ENCODE data around the gene BYSL.
"Not testable (repeated sequence)": the region's sequence is repeated elsewhere in the genome, so short reads cannot be mapped to it uniquely, and the experiment has no call there.

The BYSL gene

DNA sequence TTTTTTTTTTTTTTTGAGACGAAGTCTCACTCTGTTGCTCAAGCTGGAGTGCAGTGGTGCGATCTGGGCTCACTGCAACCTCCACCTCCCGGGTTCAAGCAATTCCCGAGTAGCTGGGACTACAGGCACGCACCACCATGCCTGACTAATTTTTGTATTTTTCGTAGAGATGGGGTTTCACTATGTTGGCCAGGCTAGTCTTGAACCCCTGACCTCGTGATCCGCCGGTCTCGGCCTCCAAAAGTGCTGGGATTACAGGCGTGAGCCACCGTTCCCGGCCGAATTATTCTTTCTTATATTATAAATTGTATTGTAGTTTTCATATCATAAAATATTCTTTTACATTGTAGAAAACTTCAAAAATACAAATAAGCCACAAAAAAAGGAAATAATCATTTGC, 21.6 kb downstream of the BYSL start:
- not testable (repeated sequence) for DNase-seq

GRCh38 chr6:41943456-41943855, 22.2 kb downstream of the BYSL start:
- DNase-seq, result no peak

GRCh38 chr6:41947581-41948220, 26.4 kb downstream of the BYSL start:
- DNase-seq, result no peak

GRCh38 chr6:41954668-41955067, 33.4 kb downstream of the BYSL start:
- no peak for DNase-seq

DNA sequence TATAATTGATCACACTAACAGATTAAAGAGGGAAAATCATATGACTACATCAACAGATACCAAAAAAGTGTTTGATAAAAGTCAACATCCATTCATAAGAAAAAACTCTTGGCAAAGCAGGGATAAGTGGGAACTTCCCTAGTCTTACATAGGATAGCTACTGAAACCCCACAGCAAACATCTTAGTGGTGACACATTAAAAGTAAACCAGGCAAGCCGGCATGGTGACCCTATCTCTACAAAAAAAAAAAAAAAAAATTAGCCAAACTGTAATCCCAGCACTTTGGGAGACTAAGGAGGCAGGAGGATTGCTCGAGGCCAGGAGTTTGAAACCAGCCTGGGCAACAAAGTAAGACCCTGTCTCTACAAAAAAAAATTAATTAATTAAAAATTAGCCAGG, 34.1 kb downstream of the BYSL start:
- no peak for DNase-seq

GRCh38 chr6:41957117-41957516, 35.8 kb downstream of the BYSL start:
- no peak for DNase-seq

DNA sequence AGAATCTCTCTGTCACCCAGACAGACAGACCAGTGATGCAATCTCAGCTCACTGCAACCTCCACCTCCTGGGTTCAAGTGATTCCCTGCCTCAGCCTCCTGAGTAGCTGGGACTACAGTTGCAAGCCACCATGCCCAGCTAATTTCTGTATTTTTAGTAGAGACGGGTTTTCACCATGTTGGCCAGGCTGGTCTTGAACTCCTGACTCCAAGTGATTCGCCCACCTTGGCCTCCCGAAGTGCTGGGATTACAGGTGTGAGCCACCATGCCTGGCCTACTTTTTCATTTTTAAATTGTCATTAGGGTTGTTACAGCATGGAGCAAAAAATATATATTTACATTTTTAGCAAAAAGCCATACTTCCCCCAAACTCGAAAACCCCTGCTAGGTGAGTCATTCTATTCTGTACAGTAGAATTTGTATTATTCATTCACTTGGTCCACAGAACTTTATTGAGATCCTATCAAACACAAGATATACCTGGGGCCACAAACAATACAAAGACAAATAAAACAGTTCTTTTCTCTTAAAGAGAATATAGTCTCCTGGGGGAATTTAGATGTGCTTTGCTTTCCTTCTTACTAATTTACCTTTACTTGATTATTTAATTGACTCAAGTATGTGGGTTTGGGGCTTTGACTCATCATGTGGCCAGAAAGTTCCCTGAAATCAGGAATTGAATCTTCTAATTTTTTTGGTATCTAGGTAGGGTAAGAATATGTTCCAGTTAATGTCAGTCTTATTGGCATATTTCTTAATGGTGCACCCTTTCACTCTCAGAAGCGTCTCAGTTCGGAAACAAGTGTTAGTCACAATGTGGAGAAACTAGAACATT, 36.9 kb downstream of the BYSL start:
- no peak for DNase-seq

DNA sequence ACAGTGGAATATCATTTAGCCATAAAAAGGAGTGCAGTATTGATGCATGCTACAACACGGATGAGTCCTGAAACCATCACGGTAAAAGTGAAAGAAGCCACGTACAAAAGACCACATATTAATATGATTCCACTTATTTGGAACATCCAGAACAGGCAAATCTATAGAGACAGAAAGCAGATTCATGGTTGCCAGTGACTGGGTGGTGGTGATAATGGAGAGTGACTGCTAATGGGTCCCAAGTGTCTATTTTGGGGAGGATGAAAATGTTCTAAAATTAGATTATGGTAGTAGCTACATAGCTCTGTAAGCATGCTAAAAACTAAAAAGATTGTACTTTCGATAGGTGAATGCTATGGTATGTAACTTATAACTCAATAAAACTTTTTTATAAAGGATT, 38.7 kb downstream of the BYSL start:
- DNase-seq, result no peak

DNA sequence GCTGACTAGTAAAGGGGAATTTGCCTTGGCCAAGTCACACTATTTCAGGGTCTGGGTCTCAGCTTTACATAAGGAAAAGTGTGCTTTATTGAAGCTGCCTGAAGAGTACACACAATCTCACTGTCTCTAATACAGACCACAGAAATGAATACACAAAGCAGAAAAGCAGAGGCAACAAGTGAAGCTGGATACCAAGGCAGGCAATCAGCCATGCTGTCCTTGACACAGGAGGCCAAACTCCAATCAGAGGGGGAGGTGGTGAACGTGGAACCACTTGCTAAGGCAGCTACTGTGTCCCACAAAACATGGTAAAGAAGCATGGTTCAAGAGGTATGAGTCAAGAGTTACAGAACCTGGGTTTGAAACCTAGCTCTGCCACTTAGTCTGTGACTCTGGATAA, 42.1 kb downstream of the BYSL start:
- DNase-seq, result no peak

DNA sequence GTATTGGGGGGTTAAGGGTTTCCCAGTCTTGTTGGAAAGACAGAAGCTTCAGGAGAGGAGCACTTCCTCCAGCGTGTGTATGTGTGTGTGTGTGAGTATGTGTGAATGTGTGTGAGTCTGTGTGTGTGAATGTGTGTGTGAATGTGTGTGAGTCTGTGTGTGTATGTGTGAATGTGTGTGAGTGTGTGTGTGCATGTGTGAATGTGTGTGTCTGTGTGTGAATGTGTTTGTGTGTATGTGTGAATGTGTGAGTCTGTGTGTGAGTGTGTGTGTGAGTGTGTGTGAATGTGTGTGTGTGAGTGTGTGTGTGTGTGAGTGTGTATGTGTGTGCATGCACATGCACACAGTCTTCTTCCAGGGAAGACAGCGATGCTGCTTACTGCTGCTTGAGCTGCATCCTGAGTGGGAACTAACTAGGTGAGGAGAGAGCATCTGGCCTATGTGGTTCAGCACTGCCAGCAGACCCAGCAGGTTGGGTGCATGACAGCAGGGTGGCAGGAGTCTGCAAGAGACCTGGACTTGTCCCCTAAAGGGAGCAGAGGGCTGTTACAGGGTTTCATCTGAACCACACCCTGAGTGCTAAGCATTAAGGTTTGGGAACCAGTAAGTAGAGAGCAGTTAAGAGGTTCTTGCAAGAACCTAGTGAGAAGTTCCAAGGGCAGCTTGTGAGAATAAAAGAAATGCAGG, 43.0 kb downstream of the BYSL start:
- no peak for DNase-seq

GRCh38 chr6:41965429-41966213, 44.3 kb downstream of the BYSL start:
- peak; percentile 21 for DNase-seq

- DNase-seq, result no peak
Measured at GRCh38 chr6:41966214-41966920, 45.1 kb downstream of the BYSL start.

GRCh38 chr6:41966961-41967311, 45.6 kb downstream of the BYSL start:
- no peak for DNase-seq

DNA sequence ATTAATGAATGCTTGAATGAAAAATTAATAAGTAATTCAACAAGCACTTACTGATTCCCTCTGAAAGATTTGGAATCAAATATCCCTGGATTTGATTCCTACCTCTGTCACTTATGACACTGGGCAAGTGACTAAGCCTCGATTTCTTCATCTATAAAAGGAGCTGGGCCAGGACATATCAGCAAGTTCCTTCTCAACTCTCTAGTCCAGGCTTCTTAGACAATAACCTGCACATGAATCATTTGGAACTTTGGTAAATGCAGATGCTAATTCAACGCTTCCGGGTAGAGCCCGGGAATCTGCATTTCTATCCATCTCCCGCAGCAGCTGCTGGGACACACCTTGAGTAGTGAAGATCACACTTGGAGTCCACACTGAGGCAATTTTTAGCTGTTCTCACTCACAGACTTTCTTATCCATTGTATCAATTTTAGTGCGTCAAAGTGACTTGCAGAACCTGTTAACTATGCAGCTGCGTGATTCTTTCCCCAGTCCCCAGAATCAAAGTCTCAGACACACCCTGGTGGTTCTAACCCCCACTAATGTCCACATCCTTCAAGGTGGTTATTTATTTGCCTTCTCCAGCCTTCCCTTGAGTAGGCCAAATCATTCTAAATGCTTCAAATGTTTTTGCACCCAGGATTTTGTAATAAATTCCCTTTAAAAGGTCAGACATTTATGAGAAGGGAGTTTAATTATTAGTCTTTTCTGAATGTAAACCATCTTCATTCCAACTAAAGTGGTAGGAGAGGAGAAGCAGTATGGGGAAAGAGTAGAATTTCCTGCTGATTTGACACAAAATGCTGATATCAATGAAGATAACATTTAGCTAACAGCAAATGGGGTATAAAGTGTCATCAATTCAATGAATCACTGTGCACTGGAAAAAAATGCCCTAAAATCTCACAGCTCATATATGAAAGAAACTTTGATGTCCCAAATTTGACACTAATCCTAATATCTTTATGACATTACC, 46.3 kb downstream of the BYSL start:
- DNase-seq, result no peak

- DNase-seq, result no peak
Measured at GRCh38 chr6:41970436-41970846, 49.1 kb downstream of the BYSL start.

DNA sequence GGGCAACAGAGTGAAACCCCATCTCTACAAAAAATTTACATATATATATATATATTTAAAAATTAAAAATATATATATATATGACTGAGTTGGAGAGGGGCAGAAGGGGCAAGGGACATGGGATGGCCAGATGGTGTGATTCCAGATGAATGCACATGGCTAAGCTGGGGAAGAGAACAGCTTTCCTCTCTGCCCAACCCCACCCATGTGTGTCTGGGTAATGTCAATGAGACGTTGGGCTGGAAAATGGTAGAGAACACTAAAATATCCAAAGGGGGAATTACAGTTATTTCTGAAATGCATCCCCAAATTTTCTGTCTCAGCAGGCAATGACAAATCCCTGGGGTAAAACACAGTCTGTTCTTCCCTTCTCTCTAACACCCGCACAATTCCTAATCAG, 51.5 kb downstream of the BYSL start:
- DNase-seq, result peak; percentile 17

DNA sequence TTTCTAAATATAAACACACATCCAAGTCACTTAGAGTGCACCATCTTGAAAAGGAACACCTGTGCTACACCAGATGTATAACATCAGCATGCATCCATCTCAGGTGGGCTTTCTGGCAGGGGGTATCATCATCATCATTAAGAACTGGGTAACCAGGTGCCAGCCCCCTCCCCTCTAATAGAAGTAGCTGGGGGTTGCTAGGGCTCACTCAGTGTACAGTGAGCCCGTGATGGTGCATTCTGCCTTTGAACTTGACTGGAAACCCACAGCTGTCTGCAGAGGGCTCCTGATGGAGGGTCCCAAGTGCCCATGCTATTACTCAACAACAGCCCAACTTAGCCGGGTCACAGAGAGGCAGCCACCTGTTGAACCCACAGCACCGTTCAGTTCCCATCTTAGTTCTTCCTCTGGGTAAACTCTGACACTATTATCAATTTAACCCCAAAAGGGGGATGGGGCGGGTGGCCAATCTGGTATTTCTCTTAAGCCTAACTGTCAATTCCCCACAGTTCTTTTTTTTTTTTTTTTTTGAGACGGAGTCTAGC, 53.1 kb downstream of the BYSL start:
- no peak for DNase-seq

DNA sequence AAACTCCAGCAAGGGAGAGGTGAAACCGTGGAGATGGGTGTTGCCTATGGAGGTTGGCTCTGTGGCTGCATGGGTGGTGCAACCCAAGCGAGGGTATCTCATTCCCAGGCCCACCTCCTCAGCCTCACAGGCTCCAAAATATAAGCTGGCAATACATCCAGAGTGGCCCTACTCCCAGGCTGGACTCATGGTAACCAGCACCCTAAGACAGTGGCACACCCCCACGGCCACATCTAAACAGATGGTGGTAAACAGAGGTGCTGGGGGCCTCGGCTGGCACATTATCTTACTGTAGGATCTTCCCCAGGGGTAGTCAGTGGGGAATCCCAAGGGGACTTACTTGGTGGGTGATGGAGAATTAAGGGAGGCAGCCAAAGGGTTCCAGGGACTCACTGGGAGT, 54.0 kb downstream of the BYSL start:
- DNase-seq, result no peak

DNA sequence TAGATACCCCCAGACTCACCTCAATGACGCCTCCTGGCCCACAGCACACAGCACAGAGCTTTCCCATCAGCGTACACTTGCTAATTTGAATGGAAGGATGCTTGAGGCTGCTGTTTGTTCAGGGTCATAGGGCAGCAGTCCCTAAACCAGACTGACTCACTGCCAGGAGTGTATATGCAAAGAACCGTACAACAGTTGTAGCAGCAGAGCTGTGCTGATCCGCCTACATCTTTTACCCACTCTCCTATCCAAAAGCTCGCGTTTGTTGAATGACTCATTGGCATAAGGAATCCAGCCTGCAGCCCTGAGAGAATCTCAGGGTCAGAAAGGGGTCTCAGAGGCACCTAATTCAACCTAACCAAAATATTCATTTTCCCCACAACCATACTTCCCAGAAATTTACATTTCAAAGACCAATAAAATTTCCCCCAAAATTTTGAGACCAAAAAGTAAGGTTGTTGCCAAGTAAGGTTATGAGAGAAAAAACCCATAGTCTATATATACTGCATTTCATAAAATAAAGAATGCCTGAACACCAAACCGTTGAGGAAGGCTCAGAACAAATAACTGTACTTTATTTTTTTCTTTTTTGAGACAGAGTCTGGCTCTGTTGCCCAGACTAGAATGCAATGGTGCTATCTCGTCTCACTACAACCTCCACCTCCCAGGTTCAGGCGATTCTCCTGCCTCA, 55.6 kb downstream of the BYSL start:
- no peak for DNase-seq
